GDM1 (cell line): Measurements from ENCODE around the gene CD48.
"Not testable (repeated sequence)": the region's sequence is repeated elsewhere in the genome, so short reads cannot be mapped to it uniquely, and the experiment has no call there.

Experiments
- DNase-seq: peaks from one replicate; lab custom pipeline; 2025; lab: John Stamatoyannopoulos, UW

CD48 gene

DNA sequence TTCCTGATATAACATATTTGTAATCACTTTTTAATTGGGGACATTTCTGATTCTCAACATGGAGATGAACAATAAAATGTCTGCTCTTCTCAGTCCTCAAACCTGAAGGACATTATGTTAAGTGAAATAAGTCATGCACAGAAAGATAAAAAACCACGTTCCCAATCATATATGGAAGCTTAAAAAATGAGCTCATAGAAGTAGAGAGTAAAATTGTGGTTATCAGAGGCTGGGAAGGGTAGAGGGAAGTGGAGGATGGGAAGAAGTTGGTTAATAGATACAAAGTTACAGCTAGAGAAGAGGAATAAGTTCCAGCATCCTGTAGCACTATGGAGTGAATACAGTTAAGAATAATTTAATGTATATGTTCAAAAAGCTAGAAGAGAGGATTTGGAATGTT, 1.5 kb upstream of the CD48 start:
- DNase-seq: no peak

DNA sequence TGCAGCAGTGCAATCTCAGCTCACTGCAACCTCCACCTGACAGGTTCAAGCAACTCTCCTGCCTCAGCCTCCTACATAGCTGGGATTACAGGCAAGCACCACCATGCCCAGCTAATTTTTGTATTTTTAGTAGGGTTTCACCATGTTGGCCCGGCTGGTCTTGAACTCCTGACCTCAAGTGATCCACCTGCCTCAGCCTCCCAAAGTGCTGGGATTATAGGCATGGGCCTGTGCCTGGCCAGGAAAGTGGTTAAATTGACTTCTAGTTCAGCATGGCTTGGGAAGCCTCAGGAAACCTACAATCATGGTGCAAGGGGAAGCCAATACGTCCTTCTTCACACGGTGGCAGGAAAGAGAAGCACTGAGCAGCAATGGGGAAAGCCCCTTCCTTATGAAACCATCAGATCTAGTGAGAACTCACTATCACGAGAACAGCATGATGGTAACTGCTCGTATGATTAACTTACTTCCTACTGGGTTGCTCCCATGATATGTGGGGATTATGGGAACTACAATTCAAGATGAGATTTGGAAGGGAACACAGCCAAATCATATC, 981 bp upstream of the CD48 start:
- DNase-seq: not testable (repeated sequence)

DNA sequence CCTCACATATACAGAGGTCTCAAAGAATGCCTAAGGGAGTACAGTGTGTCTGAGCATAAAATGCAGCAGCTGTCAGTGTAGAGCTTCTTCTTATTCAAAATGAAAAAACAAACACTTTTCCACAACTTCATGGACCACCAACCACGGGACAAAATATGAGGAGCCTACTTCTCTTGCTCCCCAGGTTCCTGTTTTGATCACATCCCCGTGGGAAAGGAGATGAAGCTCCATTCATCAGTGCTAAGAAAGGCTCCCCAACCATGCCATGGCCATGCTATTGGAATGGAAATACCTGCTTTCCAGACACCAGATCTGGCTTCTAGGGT, 383 bp downstream of the CD48 start:
- DNase-seq: no peak

DNA sequence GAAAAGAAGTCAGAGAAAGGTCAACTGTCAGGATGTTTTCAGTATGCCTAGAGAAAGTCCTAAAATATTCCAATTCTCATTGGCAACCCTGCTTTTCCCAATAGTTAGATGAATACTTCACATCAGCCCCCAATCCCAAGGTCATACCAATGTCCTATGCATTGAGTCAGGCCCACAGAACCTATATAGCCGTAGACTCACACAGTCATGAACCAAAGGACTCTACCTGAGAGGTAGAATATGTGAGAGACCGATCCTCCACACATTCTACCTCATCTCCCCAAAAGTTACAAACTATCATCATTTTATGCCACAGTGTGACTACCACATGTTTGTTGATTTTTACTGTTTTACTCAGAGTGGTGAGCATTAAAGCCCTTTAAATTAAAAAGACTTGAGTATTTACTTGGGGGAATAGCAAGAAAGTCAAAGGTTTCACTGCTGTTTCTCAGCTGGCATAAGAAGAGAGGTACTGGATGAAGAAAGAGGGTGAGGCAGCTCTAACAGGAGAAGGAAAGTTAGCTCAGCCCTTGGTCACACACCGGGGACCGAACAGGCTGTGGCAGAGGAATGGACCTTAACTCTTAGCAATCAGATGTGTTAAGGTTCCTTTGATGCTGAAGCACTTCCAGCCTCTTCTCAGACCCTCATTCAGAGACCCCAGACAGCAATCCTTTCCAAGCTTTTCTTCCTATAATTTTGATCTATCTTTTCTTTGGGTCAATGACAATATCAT, 937 bp downstream of the CD48 start:
- DNase-seq: no peak

DNA sequence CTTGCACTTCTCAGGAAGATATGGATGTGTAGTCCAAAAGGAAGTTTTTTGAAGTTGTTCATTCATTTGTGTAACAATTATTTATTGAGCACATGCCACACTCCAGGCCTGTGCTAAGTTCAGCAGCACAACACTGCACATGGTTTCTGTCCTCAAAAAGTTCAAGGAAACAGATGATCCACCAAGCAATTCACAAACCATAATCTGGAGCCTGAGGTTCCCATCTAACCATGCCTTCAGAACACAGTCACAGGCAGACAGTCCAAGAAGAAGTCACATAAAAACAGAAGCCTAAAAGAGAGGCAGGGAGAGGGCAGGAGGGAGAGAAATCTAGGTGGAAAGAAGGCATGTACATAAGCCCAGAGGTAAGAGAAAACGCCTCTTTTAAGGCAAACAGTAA, 1.9 kb downstream of the CD48 start:
- DNase-seq: no peak

DNA sequence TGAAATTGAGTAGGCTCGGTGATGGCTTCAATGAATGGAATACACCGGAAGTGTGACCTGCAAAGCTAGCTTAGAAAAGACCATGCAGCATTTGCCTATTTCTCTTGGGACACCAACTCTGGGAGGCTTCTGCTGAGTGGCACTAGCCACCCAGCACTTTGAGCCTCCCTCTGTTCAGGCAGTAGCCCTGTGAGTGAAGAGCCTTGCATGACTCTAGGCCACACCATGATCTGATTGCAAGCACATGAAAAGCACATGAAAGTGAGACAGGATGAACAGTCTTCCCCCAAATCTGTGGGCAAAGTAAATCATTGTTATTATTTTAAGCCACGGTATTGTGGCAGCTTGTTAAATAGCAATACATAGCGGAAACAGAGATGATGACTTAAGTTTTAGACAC, 2.8 kb downstream of the CD48 start:
- DNase-seq: no peak

DNA sequence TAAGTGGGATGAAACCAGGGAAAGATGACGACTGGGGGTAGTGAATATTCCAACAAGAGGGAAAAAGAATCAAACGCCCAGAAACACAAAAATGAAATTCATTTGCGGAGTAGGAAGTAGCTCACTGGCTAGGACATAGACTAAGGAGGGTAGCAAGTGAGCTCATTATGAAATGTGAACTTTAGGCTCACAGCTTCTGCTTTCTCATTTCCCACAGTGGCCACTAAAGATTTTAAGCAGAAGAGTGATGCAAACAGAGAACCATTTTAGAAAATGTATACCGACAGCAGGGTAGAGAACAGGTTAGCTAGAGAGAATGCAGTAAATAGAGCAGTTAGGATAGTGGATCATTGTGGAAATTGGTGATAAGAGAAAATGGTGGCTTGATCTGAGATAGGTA, 3.5 kb downstream of the CD48 start:
- peak; percentile 37 for DNase-seq

DNA sequence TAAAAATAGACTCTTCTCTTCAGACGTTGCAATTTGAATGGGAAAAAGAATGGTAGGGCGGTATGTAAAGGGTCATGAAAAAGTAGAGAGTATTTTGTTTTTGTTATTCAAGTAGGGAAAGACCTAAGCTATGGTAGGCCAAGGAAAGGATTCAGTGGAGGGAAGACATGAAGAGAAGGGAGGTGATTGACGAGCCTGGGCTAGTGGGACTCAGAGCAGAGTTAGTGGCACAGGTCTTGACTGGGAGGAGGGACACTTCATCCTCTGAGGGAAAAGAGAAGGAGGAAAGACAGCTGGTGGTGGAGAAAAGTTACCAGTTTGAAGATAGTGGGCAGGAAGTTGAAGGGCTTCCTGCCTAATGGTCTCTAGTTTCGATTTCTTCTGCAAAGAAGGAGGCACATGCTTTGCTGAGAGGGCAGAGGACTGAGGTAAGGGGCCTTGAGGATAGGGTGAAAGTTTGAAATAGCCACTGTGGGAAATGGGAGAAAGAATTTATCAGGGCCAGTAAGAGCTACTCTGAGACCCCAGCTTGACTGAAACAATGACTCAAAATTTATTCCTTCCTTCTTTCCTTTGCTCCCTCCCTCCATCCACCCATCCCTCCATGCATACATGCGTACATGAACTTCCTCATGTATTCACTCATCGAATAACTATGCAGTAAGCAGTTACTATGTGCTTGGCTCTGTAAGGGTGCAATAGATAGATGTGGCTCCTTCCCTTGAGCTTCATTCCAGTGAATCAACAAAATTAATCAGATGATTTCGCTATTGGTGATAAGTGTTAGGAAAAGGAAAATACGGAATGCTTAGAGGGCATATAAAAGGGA, 4.2 kb downstream of the CD48 start:
- no peak for DNase-seq

DNA sequence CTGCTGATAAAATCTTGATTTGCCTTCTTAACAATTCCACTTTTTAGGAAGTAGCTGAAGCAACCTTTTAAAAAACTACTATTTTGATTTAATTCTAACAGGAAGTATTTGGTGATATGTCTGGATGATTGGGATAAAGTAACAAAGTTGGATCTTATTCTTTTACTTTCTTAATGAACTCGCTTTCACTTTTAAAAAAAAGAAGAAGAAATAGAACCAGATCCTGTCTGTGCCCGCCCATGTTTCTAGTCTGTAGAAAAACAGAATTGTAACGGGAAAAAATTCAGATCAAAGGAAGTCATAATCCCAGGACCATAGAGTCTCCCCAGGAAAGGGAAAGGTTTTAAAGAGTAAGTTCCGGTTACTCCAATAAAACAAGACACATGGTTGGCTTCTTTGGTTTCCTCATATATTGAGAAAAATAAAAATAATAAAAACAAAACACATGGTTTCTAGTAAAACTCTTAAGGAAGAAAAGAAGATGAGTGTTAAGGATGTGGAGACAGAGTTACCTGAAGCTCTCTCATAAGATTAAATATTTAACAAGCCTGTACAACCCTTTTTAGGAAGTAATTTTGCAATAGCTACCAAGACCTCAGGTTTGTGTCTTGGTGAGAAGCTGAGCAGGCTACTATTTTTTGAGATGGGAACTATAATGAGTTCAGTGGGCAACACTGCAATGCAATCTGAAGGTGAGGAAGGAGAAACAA, 4.9 kb downstream of the CD48 start:
- DNase-seq: no peak

DNA sequence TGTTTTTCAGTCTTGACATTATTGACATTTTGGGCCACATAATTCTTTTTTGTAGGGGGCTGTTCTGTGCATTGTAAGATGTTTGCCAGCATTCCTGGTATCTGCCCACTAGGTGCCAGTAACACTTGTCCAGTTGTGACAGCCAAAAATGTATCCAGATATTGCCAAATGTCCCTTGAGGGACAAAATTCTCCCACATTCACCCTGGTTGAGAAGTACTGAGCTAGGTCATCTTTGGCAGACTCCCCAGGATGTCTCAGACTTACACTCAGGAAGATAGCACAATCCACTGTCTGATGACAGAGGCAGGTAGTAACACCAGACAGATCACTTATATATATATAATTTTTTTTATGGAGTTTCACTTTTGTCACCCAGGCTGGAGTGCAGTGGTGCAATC, 5.9 kb downstream of the CD48 start:
- no peak for DNase-seq

DNA sequence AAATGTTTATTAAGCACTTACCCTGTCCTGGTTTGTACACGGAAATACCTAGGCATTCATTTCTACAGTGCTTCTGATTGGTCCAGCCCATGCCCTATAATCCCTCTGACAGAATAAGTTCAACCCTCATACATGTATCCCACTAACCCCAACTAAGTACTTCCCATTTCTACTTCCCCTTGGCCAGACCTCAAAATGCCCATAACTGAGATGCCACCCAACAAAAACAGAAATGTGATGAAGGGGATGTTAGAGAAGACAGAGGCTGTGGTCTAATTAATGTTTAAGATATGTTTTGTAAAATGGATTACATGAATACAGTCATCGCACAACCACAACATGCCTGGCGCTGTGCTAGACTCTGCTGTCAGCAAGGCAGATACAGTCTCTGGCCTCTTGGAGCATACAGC, 6.4 kb downstream of the CD48 start:
- peak; percentile 53 for DNase-seq

DNA sequence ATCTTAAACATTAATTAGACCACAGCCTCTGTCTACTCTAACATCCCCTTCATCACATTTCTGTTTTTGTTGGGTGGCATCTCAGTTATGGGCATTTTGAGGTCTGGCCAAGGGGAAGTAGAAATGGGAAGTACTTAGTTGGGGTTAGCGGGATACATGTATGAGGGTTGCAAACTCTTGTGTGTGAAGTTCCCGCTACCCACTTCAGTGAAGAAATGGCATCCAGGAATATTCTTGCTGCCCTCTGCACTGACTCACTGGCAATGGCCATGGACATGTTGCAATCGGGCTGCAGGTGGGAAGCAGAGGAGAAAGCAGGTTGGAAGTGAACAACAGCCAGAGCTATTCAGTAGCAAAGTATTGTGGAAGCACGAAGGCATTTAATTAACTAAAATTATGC, 7.4 kb downstream of the CD48 start:
- DNase-seq: peak; percentile 75

DNA sequence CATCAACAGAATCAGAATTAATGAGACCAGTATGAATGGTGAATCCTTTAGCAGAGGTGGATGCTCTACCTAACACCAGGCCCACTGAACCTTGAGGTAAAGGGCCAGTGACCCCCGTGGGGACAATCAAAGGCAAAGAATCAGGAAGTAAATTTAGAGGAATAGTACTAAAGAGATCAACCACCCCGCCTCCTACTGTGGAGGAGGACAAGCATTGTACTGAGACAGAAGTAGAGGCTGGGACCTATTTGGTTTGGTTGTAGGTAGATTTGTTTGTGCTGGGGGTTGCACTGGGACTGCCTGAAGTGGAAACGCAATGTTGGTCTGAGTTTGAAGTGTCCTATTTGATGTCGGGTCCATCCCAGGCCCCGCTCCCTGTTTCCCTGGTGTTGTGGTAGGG, 9.5 kb downstream of the CD48 start:
- no peak for DNase-seq

DNA sequence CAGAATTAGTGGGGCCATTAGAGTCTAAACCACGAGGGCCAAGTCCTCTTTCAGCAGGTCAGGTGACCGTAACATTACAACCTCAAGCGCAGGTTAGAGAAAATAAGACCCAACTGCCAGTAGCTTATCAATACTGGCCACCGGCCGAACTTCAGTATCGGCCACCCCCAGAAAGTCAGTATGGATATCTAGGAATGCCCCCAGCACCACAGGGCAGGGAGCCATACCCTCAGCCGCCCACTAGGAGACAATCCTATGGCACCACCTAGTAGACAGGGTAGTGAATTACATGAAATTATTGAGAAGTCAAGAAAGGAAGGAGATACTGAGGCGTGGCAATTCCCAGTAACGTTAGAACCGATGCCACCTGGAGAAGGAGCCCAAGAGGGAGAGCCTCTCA, 19.2 kb downstream of the CD48 start:
- DNase-seq: not testable (repeated sequence)

DNA sequence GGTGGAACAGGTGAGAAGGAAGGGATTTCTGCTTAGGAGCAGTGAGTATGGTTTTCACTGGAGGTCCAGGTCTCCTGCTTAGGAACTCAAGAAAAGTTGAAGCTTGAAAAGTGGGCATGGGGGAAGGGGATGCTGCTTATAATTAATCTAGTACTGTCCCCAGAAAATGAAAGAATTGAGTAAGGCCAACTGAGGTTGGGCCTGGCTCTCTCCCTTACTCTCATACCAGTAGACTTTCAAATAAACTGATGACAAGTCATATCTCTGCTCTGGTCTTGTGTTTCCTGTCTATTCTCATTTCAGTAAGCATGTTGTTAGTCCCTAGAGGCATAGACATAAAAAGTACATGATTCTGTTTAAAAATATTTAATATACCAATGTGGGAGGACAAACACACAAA, 26.4 kb downstream of the CD48 start:
- no peak for DNase-seq

DNA sequence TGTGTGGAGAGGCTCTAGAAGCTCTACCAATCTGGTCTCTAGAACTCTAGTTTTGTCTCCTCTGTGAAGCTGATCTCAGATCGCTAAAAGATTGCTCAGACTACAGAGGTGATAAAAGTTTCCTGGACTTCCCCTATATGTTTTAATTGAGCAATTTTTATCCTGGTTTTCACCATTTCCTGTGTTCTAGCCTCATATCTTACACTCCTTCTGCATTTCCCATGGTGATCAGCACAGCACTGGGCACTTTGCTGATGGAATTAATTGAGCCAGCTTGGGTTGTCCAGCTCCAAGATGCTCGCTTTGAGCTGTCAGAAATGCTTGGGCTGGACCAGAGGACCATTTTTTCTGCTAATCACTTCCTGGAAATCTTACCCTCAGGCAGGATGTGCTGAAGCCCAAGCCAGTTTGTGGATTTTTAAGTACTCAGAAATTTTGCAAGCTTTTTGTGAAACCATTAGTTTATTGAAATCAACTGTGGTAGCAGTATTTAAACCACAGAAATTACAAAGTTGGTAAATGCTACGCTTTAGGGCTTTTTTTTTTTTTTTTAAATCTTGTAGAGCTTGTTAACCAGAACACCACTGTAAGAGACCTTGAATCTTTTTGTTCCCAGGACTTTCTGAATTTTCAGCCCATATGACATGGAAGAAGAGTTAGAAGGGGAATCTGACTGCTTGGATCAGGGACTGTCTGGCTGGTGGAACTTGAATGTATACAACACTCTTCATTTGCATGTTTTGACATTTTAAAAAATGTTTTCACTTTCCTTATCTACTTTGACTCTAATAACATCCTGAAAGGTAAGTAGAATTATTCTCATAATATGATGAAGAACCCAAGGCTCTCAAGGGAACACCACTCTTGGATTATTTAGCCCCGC, 28.4 kb downstream of the CD48 start:
- DNase-seq: no peak

DNA sequence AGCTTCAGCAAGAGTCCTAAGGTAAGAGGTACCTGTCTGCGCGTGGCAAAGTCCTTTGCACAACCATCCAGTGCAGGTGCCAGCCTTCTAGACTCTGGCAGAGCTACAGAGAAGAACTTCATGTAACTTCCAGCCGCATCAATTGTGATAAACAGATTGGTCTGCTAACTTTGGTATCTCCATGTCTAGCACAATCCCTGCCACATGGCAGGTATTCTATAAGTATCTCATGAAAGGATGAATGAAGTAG, 29.8 kb downstream of the CD48 start:
- DNase-seq: no peak

DNA sequence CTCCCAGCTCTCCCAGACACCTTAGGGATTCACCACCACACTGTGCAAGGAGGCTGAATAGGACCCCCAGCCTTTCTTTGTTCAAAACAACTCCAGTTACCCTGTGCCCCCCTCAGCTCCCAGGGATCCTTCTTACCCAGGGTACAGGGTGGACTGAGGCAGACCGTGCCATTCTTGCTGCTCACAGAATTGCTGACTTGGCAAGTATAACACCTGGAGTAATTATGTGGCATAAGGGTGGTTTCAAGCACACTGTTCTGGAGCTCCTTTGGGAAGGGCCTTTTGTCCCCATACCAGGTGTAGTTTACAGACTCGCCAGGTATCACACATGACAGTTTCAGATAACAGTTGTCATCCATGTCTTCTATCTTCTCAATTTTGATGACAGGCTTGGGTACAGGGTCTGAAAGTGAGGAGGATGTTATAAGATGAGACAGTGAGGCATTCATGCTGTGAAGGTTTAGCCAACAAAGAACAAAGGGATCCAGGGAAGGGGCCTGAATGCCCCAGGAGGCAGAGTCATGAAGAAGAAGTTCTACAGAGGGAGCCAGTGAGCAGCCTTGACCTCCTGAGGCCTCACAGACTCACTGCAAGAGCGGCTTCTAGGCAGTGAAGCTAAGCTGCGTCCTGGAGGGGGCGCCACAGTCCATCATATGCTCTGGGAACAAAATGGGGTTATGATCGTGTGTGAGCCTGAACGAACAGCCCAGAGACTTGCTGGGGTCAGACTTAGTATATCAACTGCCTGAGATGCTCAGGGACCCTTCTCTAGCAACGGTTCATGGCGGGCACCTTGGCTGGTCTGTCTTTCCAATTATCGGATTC, 30.3 kb downstream of the CD48 start:
- DNase-seq: peak; percentile 89

DNA sequence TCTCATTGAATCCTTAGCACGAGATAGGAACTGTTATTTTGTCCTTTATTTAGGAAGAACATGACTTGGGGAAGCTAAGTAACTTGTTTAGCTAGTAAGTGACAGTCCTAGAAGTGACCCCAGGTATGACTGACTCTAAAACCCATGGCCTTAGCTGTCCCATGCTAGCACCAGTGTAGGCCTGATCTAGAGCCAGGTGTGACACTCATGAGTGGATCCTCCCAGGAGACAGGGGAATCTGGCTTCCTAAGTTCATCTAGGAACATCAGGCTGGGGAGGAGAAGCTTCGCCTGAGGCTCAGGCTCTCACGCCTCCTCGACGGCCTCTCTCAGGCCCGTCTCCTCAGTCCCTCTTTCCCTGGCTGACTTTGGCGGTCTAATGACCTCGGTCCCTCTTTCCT, 31.2 kb downstream of the CD48 start:
- no peak for DNase-seq

DNA sequence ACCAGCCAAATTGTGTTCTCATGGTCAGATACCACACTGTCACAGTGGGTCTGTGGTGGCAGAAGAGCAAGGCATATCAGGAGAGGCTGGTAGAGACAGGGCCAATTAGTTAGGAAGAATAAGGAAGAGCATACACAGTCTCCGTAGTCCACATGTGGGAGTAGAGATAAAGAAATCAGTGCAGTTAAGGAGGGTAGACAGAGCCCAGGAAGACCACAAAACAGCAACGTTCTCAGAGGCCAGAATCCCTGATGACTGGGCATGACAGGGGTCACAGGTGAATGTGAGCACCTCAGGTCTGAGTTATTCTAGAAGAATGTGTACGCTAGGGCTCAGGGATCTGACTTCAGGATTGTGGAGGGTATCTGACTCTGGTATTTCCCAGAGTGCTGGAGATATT, 31.7 kb downstream of the CD48 start:
- no peak for DNase-seq

DNA sequence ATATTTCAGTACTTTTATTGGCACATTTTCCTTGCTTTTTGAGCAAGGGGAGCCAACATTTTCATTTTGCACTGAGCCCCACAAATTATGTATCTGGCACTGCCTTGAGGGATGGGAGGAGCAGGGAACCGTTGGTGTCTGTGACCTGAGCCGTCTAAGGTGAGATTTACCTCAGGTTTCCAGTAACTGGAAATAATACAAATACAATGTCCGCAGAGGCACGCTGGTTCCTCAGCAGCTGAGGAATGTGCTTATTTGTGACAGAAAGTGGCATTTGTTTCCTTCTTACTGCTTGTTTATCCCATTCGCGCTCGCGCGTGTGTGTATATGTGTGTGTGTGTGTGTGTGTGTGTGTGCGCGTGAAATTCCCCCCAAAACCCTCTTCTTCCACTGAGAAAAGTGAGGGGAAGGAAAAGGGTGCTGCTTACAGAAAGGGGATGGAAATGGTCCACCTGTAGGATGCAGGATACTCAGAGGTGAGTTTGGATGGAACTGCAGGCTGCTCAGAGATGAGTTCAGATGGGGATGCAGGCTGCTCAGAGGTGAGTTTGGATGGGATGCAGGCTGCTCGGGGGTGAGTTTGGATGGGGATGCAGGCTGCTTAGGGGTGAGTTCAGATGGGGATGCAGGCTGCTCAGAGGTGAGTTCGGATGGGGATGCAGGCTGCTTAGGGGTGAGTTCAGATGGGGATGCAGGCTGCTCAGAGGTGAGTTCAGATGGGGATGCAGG, 34.6 kb downstream of the CD48 start:
- no peak for DNase-seq
